Measurements from ENCODE around the gene MOV10L1. TPM values are rescaled to one million over a fixed set of nuclear protein-coding genes. Genes with fewer than 3 reads are reported as not detected.

Gene MOV10L1
- total and polyA plus RNA-seq, 10 donors: 0.10 to 0.37 (median 0.15) TPM; not detected in 7

DNA sequence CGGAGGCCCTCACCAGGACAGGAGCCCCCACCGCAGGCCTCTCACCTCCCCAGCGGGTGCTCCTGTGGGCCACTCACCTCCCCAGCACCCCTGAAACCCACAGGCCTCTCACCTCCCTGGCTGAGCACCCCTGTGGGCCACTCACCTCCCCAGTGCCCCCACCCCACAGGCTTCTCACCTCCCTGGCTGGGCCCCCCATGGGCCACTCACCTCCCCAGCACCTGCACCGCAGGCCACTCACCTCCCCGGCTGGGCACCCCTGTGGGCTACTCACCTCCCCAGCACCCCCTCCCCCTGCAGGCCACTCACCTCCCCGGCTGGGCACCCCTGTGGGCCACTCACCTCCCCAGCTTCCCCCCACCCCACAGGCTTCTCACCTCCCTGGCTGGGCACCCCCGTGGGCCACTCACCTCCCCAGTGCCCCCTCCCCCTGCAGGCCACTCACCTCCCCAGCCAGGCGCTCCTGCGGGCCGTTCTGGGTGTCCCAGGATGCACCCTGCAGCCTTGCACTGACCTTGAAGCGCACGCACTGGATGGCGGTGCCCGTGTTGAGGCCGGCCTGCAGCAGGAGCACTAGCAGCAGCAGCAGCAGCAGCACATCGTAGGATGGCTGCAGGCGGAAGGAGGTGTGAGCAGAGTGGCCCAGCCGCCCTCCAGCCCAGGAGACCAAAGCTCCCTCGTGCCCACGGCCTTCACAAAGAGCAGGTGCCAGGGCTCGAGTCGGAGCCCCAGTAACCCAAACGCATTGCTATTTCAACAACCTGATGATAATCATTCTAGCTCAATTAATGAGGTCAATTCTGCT, 26.0 kb upstream of the MOV10L1 start:
- intact Hi-C loops (cut with DNase I; ENCODE audit: low total_unique reads): no loop called here
- WGBS, 5 donors: 79 to 89% (median 84%) methylated on average over 16 to 23 of the region's 23 CpGs
- DNase-seq: no peak
- no peak for TF ChIP-seq POLR2AphosphoS5 (IDR thresholded peaks at IDR 0.05)
- Histone ChIP-seq H3K27ac (no peak overlapping the region), H3K4me3 (no peak overlapping the region), H3K36me3 (no peaks in the 10 kb centered on the region), H3K9me3 (no peaks in the 10 kb centered on the region), H3K4me1 (peaks cover 0 to 30% (median 15%) of the 10 kb centered on the region in 6 donors), H3K27me3 (replicated peaks in 1 of 7) (peaks cover 0 to 60% (median 21%) of the 10 kb centered on the region in 7 donors)

DNA sequence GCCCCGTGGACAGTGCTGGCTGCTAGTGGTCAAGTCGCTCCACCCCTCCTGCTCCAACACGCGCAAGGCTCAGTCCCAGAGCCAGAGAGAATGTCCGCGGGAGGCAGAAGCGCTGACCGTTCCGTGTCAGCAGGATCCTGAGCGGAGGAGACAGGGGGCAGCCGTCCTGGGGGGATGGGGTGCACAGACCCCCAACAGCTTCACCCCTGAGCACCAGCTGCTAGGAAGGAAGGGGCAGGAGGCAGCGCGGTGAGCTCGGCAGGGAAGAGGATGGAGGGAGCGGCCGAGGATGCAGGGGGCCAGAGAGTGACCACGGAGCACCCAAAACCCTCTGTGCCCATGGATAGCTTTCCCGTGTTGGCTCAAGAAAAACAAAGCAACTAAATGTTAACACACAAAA, 25.4 kb upstream of the MOV10L1 start:
- H3K27ac ChIP-seq: no peak overlapping the region
- H3K9me3 ChIP-seq: no peaks in the 10 kb centered on the region
- peaks cover 0 to 53% (median 14%) of the 10 kb centered on the region in 7 donors for H3K27me3 ChIP-seq (replicated peaks in 1 of 7)
- no peaks in the 10 kb centered on the region for H3K36me3 ChIP-seq
- H3K4me3 ChIP-seq: no peak overlapping the region
- DNase-seq: no peak
- 73 to 88% (median 82%) methylated on average over 18 of the region's 18 CpGs for WGBS, 5 donors
- TF ChIP-seq, protein P1, sequence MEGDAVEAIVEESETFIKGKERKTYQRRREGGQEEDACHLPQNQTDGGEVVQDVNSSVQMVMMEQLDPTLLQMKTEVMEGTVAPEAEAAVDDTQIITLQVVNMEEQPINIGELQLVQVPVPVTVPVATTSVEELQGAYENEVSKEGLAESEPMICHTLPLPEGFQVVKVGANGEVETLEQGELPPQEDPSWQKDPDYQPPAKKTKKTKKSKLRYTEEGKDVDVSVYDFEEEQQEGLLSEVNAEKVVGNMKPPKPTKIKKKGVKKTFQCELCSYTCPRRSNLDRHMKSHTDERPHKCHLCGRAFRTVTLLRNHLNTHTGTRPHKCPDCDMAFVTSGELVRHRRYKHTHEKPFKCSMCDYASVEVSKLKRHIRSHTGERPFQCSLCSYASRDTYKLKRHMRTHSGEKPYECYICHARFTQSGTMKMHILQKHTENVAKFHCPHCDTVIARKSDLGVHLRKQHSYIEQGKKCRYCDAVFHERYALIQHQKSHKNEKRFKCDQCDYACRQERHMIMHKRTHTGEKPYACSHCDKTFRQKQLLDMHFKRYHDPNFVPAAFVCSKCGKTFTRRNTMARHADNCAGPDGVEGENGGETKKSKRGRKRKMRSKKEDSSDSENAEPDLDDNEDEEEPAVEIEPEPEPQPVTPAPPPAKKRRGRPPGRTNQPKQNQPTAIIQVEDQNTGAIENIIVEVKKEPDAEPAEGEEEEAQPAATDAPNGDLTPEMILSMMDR (IDR thresholded peaks at IDR 0.05 in 8 of 11, conservative IDR thresholded peaks at IDR 0.05 in 3 of 11): no peak
- H3K4me1 ChIP-seq: peaks cover 0 to 23% (median 10%) of the 10 kb centered on the region in 6 donors
- intact Hi-C loops (cut with DNase I; ENCODE audit: low total_unique reads): no loop called here

DNA sequence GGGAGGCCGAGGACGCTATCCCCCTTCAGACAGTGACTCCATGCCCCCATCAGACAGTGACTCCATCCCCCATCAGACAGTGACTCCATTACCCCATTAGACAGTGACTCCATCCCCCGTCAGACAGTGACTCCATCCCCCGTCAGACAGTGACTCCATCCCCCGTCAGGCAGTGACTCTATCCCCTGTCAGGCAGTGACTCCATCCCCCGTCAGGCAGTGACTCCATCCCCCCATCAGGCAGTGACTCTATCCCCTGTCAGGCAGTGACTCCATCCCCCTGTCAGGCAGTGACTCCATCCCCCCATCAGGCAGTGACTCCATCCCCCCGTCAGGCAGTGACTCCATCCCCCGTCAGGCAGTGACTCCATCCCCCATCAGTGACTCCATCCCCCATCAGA, 22.6 kb upstream of the MOV10L1 start:
- Histone ChIP-seq H3K4me1 (no peaks in the 10 kb centered on the region), H3K4me3 (no peak overlapping the region), H3K27me3 (replicated peaks in 1 of 7) (peaks cover 0 to 32% (median 0%) of the 10 kb centered on the region in 7 donors), H3K27ac (no peak overlapping the region), H3K36me3 (peaks cover 0 to 8% (median 0%) of the 10 kb centered on the region in 6 donors), H3K9me3 (no peaks in the 10 kb centered on the region)
- DNase-seq: no peak
- TF ChIP-seq POLR2A (IDR thresholded peaks at IDR 0.05) (no peak), POLR2AphosphoS5 (IDR thresholded peaks at IDR 0.05) (no peak)
- TF ChIP-seq, protein P1 (IDR thresholded peaks at IDR 0.05 in 8 of 11, conservative IDR thresholded peaks at IDR 0.05 in 3 of 11): no peak
- whole genome bisulfite sequencing, 5 donors: 78 to 94% (median 81%) methylated on average over 6 to 8 of the region's 8 CpGs
- intact Hi-C loops (cut with DNase I; ENCODE audit: low total_unique reads): no loop called here

GRCh38 chr22:50068096-50068495, 21.7 kb upstream of the MOV10L1 start:
- intact Hi-C loops (cut with DNase I; ENCODE audit: low total_unique reads): no loop called here
- 86 to 94% (median 93%) methylated on average over 8 to 11 of the region's 11 CpGs for WGBS, 5 donors
- peaks cover 0 to 34% (median 0%) of the 10 kb centered on the region in 7 donors for H3K27me3 ChIP-seq (replicated peaks in 1 of 7)
- DNase-seq: no peak
- no peak for TF ChIP-seq POLR2AphosphoS5 (IDR thresholded peaks at IDR 0.05)
- TF ChIP-seq, protein P1 (IDR thresholded peaks at IDR 0.05 in 8 of 11, conservative IDR thresholded peaks at IDR 0.05 in 3 of 11): no peak
- TF ChIP-seq POLR2A (IDR thresholded peaks at IDR 0.05): no peak
- no peak overlapping the region for H3K4me3 ChIP-seq
- no peak overlapping the region for H3K27ac ChIP-seq
- H3K36me3 ChIP-seq: peaks cover 0 to 15% (median 0%) of the 10 kb centered on the region in 6 donors
- H3K9me3 ChIP-seq: no peaks in the 10 kb centered on the region
- H3K4me1 ChIP-seq: no peaks in the 10 kb centered on the region

Data from spleen (tissue), 11 donors.